ENCODE measurements around the gene SMARCA5. TPM values are rescaled to one million over a fixed set of nuclear protein-coding genes. Genes with fewer than 3 reads are reported as not detected.

The SMARCA5 gene
- total and polyA plus RNA-seq, 2 donors (not counting 1 experiment from before 2014, with no cell fraction given), result 6.7 to 53.1 TPM

- Mint-ChIP-seq H3K4me3 (peak overlapping the region; percentile 100), H3K27me3 (peaks cover 8% of the 10 kb centered on the region), H3K27ac (peak overlapping the region; percentile 100), H3K9me3 (ENCODE audit: insufficient read depth) (no peaks in the 10 kb centered on the region), H3K4me1 (peaks cover 50% of the 10 kb centered on the region)
- Histone ChIP-seq H3K4me3 (ENCODE audit: control extremely low read depth in 1 of 5, extremely low read depth in 1 of 5, insufficient read depth in 1 of 5, low read depth in 2 of 5, low read length in 4 of 5) (peak overlapping the region; percentile 48 to 95 (median 82)), H3K9me3 (ENCODE audit: control extremely low read depth in 1 of 3, control insufficient read depth in 2 of 3, insufficient read depth in 1 of 3, low read length in 2 of 3) (no peaks in the 10 kb centered on the region), H3K36me3 (replicated peaks in 1 of 2; ENCODE audit: control extremely low read depth in 1 of 2, control insufficient read depth in 1 of 2, extremely low read depth in 1 of 2, insufficient read depth in 2 of 2, low read length in 1 of 2) (peaks cover 3 to 19% of the 10 kb centered on the region in 2 experiments), H3K9ac (ENCODE audit: low read length) (peak overlapping the region; percentile 81), H4K20me1 (ENCODE audit: control insufficient read depth, insufficient read depth, low read length, poor library complexity, severe bottlenecking) (peaks cover 49% of the 10 kb centered on the region), H3K4me1 (ENCODE audit: control insufficient read depth in 2 of 2, insufficient read depth in 2 of 2, low read length in 2 of 2) (peaks cover 28 to 29% of the 10 kb centered on the region in 2 donors), H2AFZ (ENCODE audit: insufficient read depth, low read depth, low read length, poor library complexity, severe bottlenecking) (no peak overlapping the region), H3K27me3 (replicated peaks in 1 of 4; ENCODE audit: control extremely low read depth in 1 of 4, control insufficient read depth in 3 of 4, insufficient read depth in 4 of 4, low read length in 3 of 4) (no peaks in the 10 kb centered on the region), H3K79me2 (ENCODE audit: control insufficient read depth, insufficient read depth, low read length) (peaks cover 62% of the 10 kb centered on the region), H3K27ac (ENCODE audit: low read length in 2 of 2) (no peak overlapping the region), H3K4me2 (replicated peaks; ENCODE audit: low read depth, low read length, poor library complexity, severe bottlenecking) (peak overlapping the region; percentile 76)
- 51% methylated on average over 2 of the region's 5 CpGs for WGBS (ENCODE audit: insufficient coverage)
- ATAC-seq (ENCODE audit: low read depth) (no peak), DNase-seq (no peak)
- ChIA-PET POLR2A (interaction anchor here (0.6 kb wide), 1 partner anchor 1584 kb away, joined by 3 read pairs; no protein-coding TSS in a partner anchor), CTCF (interaction anchor here (2.6 kb wide), 1 partner anchor 44 kb away, joined by 10 read pairs; no protein-coding TSS in a partner anchor)
- TF ChIP-seq EZH2 (IDR thresholded peaks at IDR 0.05; ENCODE audit: borderline replicate concordance, insufficient read depth, low read depth, low read length, poor library complexity, severe bottlenecking) (no peak), CTCF (IDR thresholded peaks at IDR 0.05) (no peak)
- intact Hi-C loops (cut with micrococcal nuclease), result loop anchor here (5.0 kb wide), 1 partner anchor 1582 kb away; the partner anchor contains the start of genes ABCE1 and ANAPC10
Measured at GRCh38 chr4:143514901-143515300, 1.4 kb downstream of the SMARCA5 start.

GRCh38 chr4:143515905-143516304 lies 2.4 kb downstream of the SMARCA5 start:
- Histone ChIP-seq H3K4me3 (ENCODE audit: control extremely low read depth in 1 of 5, extremely low read depth in 1 of 5, insufficient read depth in 1 of 5, low read depth in 2 of 5, low read length in 4 of 5) (peak overlapping the region in 1 of 5 experiments; percentile 81), H3K9ac (ENCODE audit: low read length) (no peak overlapping the region), H3K9me3 (ENCODE audit: control extremely low read depth in 1 of 3, control insufficient read depth in 2 of 3, insufficient read depth in 1 of 3, low read length in 2 of 3) (no peaks in the 10 kb centered on the region), H4K20me1 (ENCODE audit: control insufficient read depth, insufficient read depth, low read length, poor library complexity, severe bottlenecking) (peaks cover 59% of the 10 kb centered on the region), H3K4me2 (replicated peaks; ENCODE audit: low read depth, low read length, poor library complexity, severe bottlenecking) (peak overlapping the region; percentile 76), H3K36me3 (replicated peaks in 1 of 2; ENCODE audit: control extremely low read depth in 1 of 2, control insufficient read depth in 1 of 2, extremely low read depth in 1 of 2, insufficient read depth in 2 of 2, low read length in 1 of 2) (peaks cover 6 to 29% of the 10 kb centered on the region in 2 experiments), H3K79me2 (ENCODE audit: control insufficient read depth, insufficient read depth, low read length) (peaks cover 71% of the 10 kb centered on the region), H2AFZ (ENCODE audit: insufficient read depth, low read depth, low read length, poor library complexity, severe bottlenecking) (no peak overlapping the region), H3K27ac (ENCODE audit: low read length in 2 of 2) (peak overlapping the region in 1 of 2 donors; percentile 21), H3K4me1 (ENCODE audit: control insufficient read depth in 2 of 2, insufficient read depth in 2 of 2, low read length in 2 of 2) (peaks cover 28 to 29% of the 10 kb centered on the region in 2 donors), H3K27me3 (replicated peaks in 1 of 4; ENCODE audit: control extremely low read depth in 1 of 4, control insufficient read depth in 3 of 4, insufficient read depth in 4 of 4, low read length in 3 of 4) (no peaks in the 10 kb centered on the region)
- ATAC-seq (ENCODE audit: low read depth) (no peak), DNase-seq (no peak)
- intact Hi-C loops (cut with micrococcal nuclease), result no loop called here
- POLR2A ChIA-PET, result no interaction called here
- Mint-ChIP-seq H3K27me3 (peaks cover 4% of the 10 kb centered on the region), H3K4me3 (peak overlapping the region; percentile 75), H3K9me3 (ENCODE audit: insufficient read depth) (no peaks in the 10 kb centered on the region), H3K4me1 (peaks cover 51% of the 10 kb centered on the region), H3K27ac (no peak overlapping the region)
- CTCF ChIA-PET, result no interaction called here
- TF ChIP-seq CTCF (IDR thresholded peaks at IDR 0.05) (no peak), EZH2 (IDR thresholded peaks at IDR 0.05; ENCODE audit: borderline replicate concordance, insufficient read depth, low read depth, low read length, poor library complexity, severe bottlenecking) (no peak)
